ENCODE data around the gene LMF2. TPM values are rescaled to one million over a fixed set of nuclear protein-coding genes. Genes with fewer than 3 reads are reported as not detected.

LMF2 gene
- polyA plus RNA-seq, 4 donors: 40.4 to 61.4 (median 41.9) TPM

- no peak for DNase-seq (ENCODE audit: low read depth in 4 of 4, low spot score in 3 of 4)
Measured at GRCh38 chr22:50483977-50484853, 23.3 kb downstream of the LMF2 start.

- no peak for DNase-seq (ENCODE audit: low read depth in 4 of 4, low spot score in 3 of 4)
Measured at GRCh38 chr22:50483556-50483955, 23.9 kb downstream of the LMF2 start.

GRCh38 chr22:50483106-50483505, 24.4 kb downstream of the LMF2 start:
- DNase-seq (ENCODE audit: low read depth in 4 of 4, low spot score in 3 of 4): no peak

- DNase-seq (ENCODE audit: low read depth in 4 of 4, low spot score in 3 of 4): no peak
Measured at GRCh38 chr22:50482107-50483074, 25.1 kb downstream of the LMF2 start.

GRCh38 chr22:50481440-50482106, 25.9 kb downstream of the LMF2 start, which contains the start of gene ADM2:
Gene ADM2 (plus strand): TSS chr22:50481543. CDS start chr22:50481848, 305 bp downstream.
- DNase-seq (ENCODE audit: low read depth in 4 of 4, low spot score in 3 of 4): no peak

- DNase-seq (ENCODE audit: low read depth in 4 of 4, low spot score in 3 of 4): no peak
Measured at GRCh38 chr22:50481045-50481439, 26.5 kb downstream of the LMF2 start.

GRCh38 chr22:50479721-50480120, 27.8 kb downstream of the LMF2 start:
- DNase-seq (ENCODE audit: low read depth in 4 of 4, low spot score in 3 of 4): no peak

GRCh38 chr22:50477923-50478322, 29.6 kb downstream of the LMF2 start:
- DNase-seq (ENCODE audit: low read depth in 4 of 4, low spot score in 3 of 4): no peak

- no peak for DNase-seq (ENCODE audit: low read depth in 4 of 4, low spot score in 3 of 4)
Measured at GRCh38 chr22:50476868-50477267, 30.6 kb downstream of the LMF2 start.

- DNase-seq (ENCODE audit: low read depth in 4 of 4, low spot score in 3 of 4): no peak
Measured at GRCh38 chr22:50475652-50476002, 31.9 kb downstream of the LMF2 start.

GRCh38 chr22:50474710-50475651, 32.5 kb downstream of the LMF2 start, which contains the start of gene SBF1:
Gene SBF1 (minus strand): TSS chr22:50475035. CDS start chr22:50474840, 195 bp downstream.
- peak; percentile 77 to 86 (median 84) for DNase-seq (ENCODE audit: low read depth in 4 of 4, low spot score in 3 of 4)

- no peak for DNase-seq (ENCODE audit: low read depth in 4 of 4, low spot score in 3 of 4)
Measured at GRCh38 chr22:50473855-50474671, 33.4 kb downstream of the LMF2 start.

GRCh38 chr22:50473088-50473487, 34.4 kb downstream of the LMF2 start:
- DNase-seq (ENCODE audit: low read depth in 4 of 4, low spot score in 3 of 4): no peak

GRCh38 chr22:50471962-50472361, 35.5 kb downstream of the LMF2 start:
- no peak for DNase-seq (ENCODE audit: low read depth in 4 of 4, low spot score in 3 of 4)

GRCh38 chr22:50471197-50471847, 36.2 kb downstream of the LMF2 start:
- no peak for DNase-seq (ENCODE audit: low read depth in 4 of 4, low spot score in 3 of 4)

GRCh38 chr22:50470491-50470890, 37.0 kb downstream of the LMF2 start:
- no peak for DNase-seq (ENCODE audit: low read depth in 4 of 4, low spot score in 3 of 4)

GRCh38 chr22:50469377-50470305, 37.9 kb downstream of the LMF2 start:
- no peak for DNase-seq (ENCODE audit: low read depth in 4 of 4, low spot score in 3 of 4)

Measured in right renal pelvis (tissue), 4 donors.